NCI-H748 (cell line): ENCODE results near the gene CCDC71L.

Source experiments
- DNase-seq: peaks from one replicate; lab custom pipeline; 2025; ENCODE audit not compliant: unreplicated experiment; lab: John Stamatoyannopoulos, UW

CCDC71L gene

GRCh38 chr7:106626376-106627164, 34.4 kb downstream of the CCDC71L start:
- DNase-seq: peak; percentile 86

- DNase-seq: no peak
Observed at GRCh38 chr7:106625678-106626301, 35.2 kb downstream of the CCDC71L start.

DNA sequence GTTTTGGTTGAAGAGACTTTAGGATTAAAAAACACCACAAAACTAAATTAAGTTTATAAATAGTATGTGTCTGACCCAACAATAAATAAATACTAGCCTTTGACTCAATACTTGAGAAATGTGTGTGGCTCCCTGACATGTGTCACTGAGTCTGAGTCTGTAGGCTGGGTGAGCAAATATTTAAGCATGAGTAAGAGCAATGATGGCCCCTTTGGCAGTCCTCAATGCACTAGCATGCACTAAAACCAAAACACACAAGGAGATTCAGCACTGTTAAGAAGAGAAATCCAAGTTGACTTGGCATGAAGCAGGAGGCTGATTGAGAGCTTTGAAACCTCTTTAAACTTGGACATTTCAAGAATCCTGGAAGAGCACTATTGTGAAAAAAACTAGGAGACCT, 37.1 kb downstream of the CCDC71L start:
- DNase-seq: no peak

DNA sequence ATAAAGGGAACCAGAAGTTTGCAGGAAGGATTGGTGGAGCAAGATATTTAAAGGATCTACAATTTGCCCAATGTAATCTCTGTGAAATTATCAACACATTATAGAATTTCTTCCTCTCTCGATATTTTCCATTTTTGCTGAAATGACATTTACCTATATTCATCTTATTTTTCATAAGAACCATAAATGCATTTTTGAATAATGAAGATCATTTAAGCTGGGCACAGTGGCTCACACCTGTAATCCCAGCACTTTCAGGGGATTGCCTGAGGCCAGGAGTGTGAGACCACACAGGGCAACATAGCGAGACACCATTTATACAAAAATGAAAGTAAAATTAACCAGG, 37.7 kb downstream of the CCDC71L start:
- no peak for DNase-seq

- no peak for DNase-seq
Observed at GRCh38 chr7:106622654-106623314, 38.2 kb downstream of the CCDC71L start.

- DNase-seq: no peak
Observed at GRCh38 chr7:106621393-106622132, 39.4 kb downstream of the CCDC71L start.

DNA sequence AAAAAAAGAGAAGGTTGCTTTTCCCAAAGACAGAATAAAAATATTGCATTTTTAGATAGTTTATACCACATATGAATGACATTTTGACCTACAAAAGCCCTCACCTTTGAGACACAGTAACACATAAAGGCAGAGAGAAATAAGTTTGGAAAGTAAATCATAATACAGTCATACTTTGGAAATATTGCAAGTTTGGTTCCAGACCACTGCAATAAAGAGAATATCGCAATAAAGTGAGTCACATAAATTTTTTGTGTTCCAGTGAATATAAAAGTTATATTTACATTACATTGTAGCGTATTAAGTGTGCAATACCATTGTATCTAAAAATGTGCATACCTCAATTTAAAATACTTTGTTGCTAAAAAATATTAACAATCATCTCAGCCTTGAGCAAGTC, 40.3 kb downstream of the CCDC71L start:
- DNase-seq: no peak

DNA sequence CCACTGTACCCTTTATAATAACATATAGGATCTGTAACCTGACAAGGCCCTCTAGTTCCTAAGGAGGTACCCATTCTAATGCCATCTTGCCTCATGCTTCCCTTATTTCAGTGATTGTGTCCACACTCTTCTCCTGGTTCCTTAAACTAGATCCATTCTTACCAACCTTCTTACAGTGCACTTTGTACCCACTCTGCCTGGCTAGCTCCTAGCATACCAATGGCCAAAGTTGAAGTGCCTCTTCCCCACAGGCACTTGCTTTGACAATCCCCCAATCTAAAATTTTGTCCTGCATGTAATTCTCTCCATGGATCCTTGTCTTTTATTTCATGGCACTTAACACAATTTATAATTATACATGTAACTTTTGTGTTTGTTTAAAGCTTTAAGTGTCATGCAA, 40.9 kb downstream of the CCDC71L start:
- no peak for DNase-seq

DNA sequence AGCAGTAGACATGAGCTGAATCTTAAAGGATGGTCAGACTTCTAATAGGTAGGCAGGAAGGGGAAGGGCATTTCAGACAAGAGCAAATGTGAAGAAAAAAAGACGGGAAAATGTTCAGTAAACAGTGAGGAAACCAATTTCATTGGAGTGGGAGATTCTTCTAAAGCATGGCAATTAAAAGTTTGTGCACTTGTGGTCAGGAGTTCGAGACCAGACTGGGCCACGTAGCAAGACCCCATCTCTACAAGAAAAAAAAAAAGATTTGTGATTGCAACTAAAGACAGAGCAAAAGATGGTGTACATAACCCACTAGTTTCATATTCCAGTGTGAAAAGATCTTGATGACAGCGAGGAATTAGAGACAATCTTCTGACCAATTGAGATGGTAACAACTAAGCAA, 41.7 kb downstream of the CCDC71L start:
- no peak for DNase-seq

- DNase-seq: no peak
Observed at GRCh38 chr7:106618480-106618879, 42.5 kb downstream of the CCDC71L start.

DNA sequence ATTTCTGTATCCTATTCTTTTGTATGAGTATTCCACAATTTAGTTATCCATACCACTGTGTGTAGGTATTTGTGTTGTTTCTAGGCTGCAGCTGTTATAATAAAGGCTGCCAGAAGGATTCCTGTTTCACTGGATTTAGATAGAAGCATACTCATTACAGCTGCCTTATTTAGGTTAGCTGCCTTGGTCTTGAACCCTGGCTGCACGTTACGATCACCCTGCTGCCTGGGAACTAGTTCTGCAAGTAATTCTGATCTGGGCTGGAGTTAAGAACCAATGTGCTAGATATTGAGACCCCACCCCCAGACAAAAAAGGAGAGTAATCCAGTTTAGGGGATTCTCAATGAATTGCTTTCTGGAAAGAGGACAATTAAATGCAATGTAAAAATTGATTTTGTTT, 43.1 kb downstream of the CCDC71L start:
- DNase-seq: no peak

- DNase-seq: no peak
Observed at GRCh38 chr7:106616708-106617051, 44.3 kb downstream of the CCDC71L start.

DNA sequence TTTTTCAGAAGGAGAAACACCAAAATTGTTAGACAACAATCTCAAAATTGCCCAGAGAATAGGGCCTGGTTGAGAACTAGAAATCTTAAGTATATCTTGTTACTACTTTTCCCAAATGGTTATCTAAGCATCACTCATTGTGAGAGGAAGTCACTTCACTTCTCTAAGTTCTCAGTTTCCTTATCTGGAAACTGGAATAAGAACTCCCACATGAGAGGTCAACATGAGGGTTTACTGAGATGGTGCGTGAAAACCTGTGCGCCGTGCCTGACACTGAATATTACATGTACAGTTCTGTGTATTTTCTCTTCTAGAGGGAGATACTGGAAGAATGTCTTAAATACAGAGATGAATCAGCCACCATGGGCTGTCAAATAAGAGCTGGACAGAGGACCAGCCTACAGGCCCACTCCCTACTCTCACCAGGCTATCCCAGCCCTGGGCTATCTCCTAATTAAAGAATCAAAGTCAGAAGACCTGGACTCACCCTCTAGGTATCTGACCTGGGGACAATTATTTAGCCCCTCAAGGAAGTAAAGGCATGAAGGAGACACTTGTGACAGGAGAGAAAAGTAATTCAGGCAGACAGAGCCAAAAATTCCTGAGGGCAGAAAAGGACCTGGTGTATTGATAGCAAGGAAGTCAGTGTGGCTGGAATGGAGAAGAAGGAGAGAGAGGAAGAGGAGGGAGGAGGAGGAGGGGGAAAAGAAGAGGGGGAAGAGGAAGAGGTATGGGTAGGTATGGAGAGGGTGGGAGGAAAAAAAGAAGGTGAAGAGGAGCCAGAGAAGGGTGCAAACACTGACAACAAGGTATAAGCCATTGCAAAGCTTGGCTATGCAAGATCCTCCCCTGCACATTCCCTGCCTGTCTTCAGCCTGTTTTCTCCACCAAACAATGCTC, 44.9 kb downstream of the CCDC71L start:
- no peak for DNase-seq

DNA sequence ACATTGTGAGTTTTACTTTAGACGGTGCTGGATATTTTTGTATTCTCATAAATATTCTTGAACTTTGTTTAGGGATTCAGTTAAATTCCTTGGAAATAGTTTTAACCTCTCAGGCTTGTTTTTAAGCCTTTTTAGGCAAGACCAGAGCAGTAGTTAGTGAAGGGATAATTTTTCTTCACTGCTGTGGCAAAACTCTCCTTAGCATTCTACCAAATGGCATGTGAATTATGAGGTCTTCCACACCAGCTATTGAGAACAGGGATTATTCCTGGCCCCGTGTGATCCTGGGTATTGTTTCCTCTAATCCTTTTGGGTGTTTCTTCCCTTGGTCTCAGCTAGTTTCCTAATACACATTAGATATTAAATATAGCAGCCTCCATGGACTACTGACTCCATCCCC, 46.2 kb downstream of the CCDC71L start:
- no peak for DNase-seq

- no peak for DNase-seq
Observed at GRCh38 chr7:106613848-106614560, 47.0 kb downstream of the CCDC71L start.

- no peak for DNase-seq
Observed at GRCh38 chr7:106613279-106613678, 47.7 kb downstream of the CCDC71L start.

DNA sequence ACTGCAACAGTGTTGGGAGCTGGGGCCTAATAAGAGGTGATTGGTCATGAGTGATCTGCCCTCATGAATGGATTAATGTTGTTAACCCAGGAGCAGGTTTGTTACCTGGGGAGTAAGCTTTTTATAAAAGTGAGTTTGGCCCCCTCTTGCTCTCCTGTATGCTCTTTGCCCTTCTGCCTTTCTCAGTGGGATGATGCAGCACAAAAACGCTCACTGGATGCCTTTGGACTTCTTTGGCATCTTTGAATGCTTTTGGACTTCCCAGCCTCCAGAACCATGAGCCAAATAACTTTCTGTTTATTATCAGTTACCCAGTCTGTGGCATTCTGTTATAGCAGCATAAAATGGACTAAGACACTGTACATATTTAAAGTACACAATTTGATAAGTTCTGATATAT, 48.5 kb downstream of the CCDC71L start:
- DNase-seq: no peak

- DNase-seq: no peak
Observed at GRCh38 chr7:106611911-106612310, 49.0 kb downstream of the CCDC71L start.

- peak; percentile 85 for DNase-seq
Observed at GRCh38 chr7:106610996-106611886, 49.7 kb downstream of the CCDC71L start.
